ENCODE data around the gene FAM217B. TPM values are rescaled to one million over a fixed set of nuclear protein-coding genes. Genes with fewer than 3 reads are reported as not detected.

FAM217B gene
- total RNA-seq, 1 experiment from 2014 or later = 7.2 TPM

- no peaks in the 10 kb centered on the region for H3F3A ChIP-seq (ENCODE audit: low read length, unreplicated experiment)
These were observed 7.4 kb upstream of the FAM217B start for GRCh38 chr20:59932616-59933295.

GRCh38 chr20:59933296-59933848 lies 6.8 kb upstream of the FAM217B start, which contains the start of gene SYCP2:
TSS of gene SYCP2 (minus strand) at chr20:59933637. CDS start at chr20:59922413, 11,224 bp downstream.
- Histone ChIP-seq H3K27ac (ENCODE audit: low read length) (no peak within 1 kb of the TSS), H2AFZ (ENCODE audit: low read length) (peak within 1 kb of the TSS; percentile 83), H4K20me1 (ENCODE audit: low read length) (0 out of 2 replicates have a peak, but pooled peaks cover 6% of the 10 kb centered on the region), H3K9ac (ENCODE audit: low read length) (peak within 1 kb of the TSS; percentile 21; the same call in 1 of the 2 replicates), H3K4me1 (ENCODE audit: insufficient read depth, low read length) (peaks cover 16% of the 10 kb centered on the region), H3K4me2 (ENCODE audit: low read length) (peak within 1 kb of the TSS; percentile 93), H3K4me3 (ENCODE audit: low read length) (peak within 1 kb of the TSS; percentile 69), H3K9me3 (ENCODE audit: low read length) (no peaks in the 10 kb centered on the region), H3K79me2 (ENCODE audit: low read length) (peaks cover 24% of the 10 kb centered on the region), H3K27me3 (ENCODE audit: low read length) (no peaks in the 10 kb centered on the region), H3K9me2 (replicated peaks; ENCODE audit: low read length) (no peaks in the 10 kb centered on the region), H3K36me3 (ENCODE audit: low read depth, low read length) (no peaks in the 10 kb centered on the region), H3F3A (ENCODE audit: low read length, unreplicated experiment) (no peaks in the 10 kb centered on the region)
- CTCF ChIA-PET = interaction anchor here (0.6 to 1.7 kb wide), 5 partner anchors 8 to 95 kb away, joined by 3 to 10 read pairs (median 6); no protein-coding TSS in a partner anchor
- ATAC-seq (peak; percentile 56), DNase-seq (no peak)
- POLR2A ChIA-PET (ENCODE audit: unreplicated experiment) = no interaction called here
- intact Hi-C loops (cut with micrococcal nuclease) = no loop called here
- TF ChIP-seq CTCF (conservative IDR thresholded peaks at IDR 0.05; ENCODE audit: low read depth, low read length) (no peak), EZH2 (IDR thresholded peaks at IDR 0.05; ENCODE audit: low read length, unreplicated experiment) (no peak), EZH2phosphoT487 (IDR thresholded peaks at IDR 0.05; ENCODE audit: borderline replicate concordance, low read length) (no peak)
- BruUV-seq (replicated peaks) = no TSS peak

More at GRCh38 chr20:59932616-59933295, 7.4 kb upstream of the FAM217B start:
- no peak overlapping the region for H3K27ac ChIP-seq (ENCODE audit: low read length)
- CTCF ChIA-PET = no interaction called here
- no peaks in the 10 kb centered on the region for H3K36me3 ChIP-seq (ENCODE audit: low read depth, low read length)
- TF ChIP-seq CTCF (conservative IDR thresholded peaks at IDR 0.05; ENCODE audit: low read depth, low read length) (no peak), EZH2phosphoT487 (IDR thresholded peaks at IDR 0.05; ENCODE audit: borderline replicate concordance, low read length) (no peak), EZH2 (IDR thresholded peaks at IDR 0.05; ENCODE audit: low read length, unreplicated experiment) (no peak)
- H3K4me3 ChIP-seq (ENCODE audit: low read length) = no peak overlapping the region
- H3K9me2 ChIP-seq (replicated peaks; ENCODE audit: low read length) = no peaks in the 10 kb centered on the region
- no peak overlapping the region for H3K9ac ChIP-seq (ENCODE audit: low read length)
- peaks cover 9% of the 10 kb centered on the region for H3K4me1 ChIP-seq (ENCODE audit: insufficient read depth, low read length)
- no peaks in the 10 kb centered on the region for H3K27me3 ChIP-seq (ENCODE audit: low read length)
- H3K9me3 ChIP-seq (ENCODE audit: low read length) = no peaks in the 10 kb centered on the region
- POLR2A ChIA-PET (ENCODE audit: unreplicated experiment) = no interaction called here
- no peak overlapping the region for H2AFZ ChIP-seq (ENCODE audit: low read length)
- DNase-seq = no peak
- intact Hi-C loops (cut with micrococcal nuclease) = no loop called here
- H3K79me2 ChIP-seq (ENCODE audit: low read length) = peaks cover 17% of the 10 kb centered on the region
- H3K4me2 ChIP-seq (ENCODE audit: low read length) = no peak overlapping the region
- no peak for ATAC-seq
- 0 out of 2 replicates have a peak, but pooled peaks cover 6% of the 10 kb centered on the region for H4K20me1 ChIP-seq (ENCODE audit: low read length)
- BruUV-seq (replicated peaks) = no TSS peak

Data from PC-3 (cell line).